COLO668 (cell line): ENCODE data around the gene MAD1L1.

Experiments used
- DNase-seq: peaks from one replicate; lab custom pipeline; 2025; ENCODE audit not compliant: unreplicated experiment; lab: John Stamatoyannopoulos, UW

The MAD1L1 gene

GRCh38 chr7:1909476-1909875, 323.3 kb downstream of the MAD1L1 start:
- DNase-seq: no peak

GRCh38 chr7:1908823-1909420, 323.8 kb downstream of the MAD1L1 start:
- DNase-seq: no peak

DNA sequence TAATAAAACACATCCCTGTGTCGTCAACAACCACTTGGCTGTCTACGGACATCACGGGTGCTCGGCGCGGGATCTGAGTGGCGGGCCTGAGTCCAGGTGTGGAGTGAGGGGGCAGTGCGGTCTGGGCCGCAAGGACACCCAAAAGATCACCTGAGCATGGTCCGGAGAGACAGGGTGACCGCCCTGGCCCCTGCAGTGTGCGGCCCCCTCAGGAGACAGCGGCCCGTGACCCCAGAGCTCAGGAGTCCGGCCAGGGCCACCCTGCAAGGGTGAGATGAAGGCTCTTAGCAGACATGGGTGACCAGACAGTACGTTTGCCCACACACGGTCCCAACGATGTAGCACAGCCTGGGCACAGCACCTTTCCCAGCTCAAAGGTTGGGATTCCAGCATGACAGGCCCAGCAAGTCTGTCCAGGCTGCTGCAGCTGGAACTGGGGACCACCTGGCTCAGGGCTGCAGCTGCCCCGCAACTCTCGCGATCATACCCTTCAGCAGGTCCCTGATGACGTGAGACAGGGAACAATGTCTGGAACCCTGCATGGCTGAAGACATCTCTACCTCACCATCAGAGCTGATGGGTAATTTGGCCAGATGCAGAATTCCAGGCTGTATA, 324.9 kb downstream of the MAD1L1 start:
- DNase-seq: no peak

- no peak for DNase-seq
These were observed 325.6 kb downstream of the MAD1L1 start for GRCh38 chr7:1906988-1907745.

DNA sequence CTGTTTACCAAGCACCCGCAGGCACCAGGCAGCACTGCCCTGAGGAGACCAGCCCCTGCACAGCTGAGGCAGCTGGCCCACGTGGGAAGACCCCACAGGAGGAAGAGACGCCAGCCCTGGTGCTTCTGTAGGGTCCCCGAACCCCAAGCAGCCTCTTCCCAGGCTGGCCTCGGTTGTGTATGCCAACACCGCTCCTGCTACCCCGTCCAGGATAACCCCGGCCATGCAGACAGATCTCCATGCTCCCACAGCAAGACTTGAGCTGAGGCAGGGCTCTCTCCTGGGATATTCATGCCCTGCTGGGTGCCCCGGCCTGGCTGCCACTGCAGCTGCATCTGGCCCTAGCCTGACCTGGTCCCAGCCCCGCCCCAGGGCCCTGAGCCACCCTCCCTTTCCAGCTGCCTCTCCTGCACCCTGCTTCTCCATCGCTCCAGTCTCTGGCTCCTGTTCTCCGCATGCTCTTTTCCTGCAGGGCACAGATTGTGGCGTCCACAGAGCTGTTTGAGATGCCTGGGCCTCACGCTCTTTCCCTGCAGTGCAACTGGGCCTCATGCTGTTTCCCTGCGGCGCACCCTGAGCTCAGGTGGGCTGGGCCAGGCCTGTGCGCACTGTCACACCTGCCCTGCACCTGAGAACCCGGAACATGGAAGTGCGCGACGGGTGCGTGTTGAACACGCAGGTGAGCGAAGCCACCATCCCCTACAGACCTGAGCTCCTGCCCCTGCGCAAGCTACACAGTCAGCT, 326.5 kb downstream of the MAD1L1 start:
- DNase-seq: no peak

- DNase-seq: no peak
These were observed 330.4 kb downstream of the MAD1L1 start for GRCh38 chr7:1902231-1902855.

- no peak for DNase-seq
These were observed 331.1 kb downstream of the MAD1L1 start for GRCh38 chr7:1901431-1902210.

GRCh38 chr7:1900847-1901246, 331.9 kb downstream of the MAD1L1 start:
- no peak for DNase-seq

GRCh38 chr7:1899951-1900762, 332.6 kb downstream of the MAD1L1 start:
- no peak for DNase-seq

DNA sequence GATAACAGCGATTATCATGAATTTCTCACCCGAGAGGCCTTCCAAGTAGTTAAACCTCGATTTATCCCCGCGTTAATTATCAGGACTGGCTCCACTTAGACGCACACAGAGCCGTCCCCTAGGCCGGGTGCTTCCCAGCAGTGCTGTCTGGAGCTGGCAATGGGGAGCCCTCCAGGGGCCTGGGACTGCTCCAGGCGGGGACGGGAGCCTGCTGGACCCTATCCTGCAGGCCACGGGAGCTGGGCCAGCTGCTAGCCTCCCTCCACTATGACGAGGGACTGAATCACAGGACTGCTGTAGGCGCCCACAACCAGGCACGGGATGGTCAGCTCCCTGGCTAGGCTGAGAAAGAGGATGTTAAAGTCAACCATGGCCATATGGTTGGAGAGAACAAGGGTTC, 333.5 kb downstream of the MAD1L1 start:
- no peak for DNase-seq

GRCh38 chr7:1898628-1899185, 334.0 kb downstream of the MAD1L1 start:
- DNase-seq: no peak

DNA sequence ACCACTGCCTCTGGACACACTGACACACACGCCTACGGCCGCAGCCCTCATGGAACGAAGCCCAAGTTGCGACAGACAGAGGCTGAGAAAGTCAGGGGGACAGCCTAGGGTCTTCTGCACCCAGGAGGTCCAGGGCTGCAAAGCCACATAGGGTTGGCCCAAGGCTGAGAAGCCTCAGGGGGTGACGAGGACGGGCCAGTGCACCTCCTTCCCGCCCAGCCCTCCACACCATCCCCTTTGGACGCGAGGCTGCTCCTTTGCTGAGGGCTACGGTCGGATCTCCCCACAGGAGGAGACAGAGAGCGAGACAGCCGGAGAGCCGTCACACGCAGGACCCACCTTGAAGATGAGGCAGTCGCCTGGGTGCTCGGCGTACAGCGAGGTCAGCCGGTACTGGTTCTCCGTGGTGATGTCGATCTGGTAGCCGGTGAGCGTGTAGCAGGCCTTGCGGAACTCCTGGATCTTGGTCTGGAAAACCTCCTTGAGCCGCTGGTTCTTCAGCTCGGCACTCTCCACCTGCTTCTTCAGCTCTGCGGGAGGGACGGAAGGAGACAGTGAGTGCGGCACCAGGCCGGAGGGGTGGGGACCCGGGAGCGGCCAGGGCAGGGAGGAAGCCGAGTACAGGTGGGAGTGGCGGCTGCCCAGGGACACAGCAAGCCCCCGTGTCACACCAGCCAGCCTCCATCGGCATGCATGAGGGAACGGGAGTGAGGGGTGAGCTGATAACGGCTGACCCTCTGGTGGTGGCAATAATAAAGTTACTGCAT, 334.7 kb downstream of the MAD1L1 start:
- no peak for DNase-seq

GRCh38 chr7:1897076-1897860, 335.5 kb downstream of the MAD1L1 start:
- DNase-seq: no peak

- no peak for DNase-seq
These were observed 336.9 kb downstream of the MAD1L1 start for GRCh38 chr7:1895664-1896515.

DNA sequence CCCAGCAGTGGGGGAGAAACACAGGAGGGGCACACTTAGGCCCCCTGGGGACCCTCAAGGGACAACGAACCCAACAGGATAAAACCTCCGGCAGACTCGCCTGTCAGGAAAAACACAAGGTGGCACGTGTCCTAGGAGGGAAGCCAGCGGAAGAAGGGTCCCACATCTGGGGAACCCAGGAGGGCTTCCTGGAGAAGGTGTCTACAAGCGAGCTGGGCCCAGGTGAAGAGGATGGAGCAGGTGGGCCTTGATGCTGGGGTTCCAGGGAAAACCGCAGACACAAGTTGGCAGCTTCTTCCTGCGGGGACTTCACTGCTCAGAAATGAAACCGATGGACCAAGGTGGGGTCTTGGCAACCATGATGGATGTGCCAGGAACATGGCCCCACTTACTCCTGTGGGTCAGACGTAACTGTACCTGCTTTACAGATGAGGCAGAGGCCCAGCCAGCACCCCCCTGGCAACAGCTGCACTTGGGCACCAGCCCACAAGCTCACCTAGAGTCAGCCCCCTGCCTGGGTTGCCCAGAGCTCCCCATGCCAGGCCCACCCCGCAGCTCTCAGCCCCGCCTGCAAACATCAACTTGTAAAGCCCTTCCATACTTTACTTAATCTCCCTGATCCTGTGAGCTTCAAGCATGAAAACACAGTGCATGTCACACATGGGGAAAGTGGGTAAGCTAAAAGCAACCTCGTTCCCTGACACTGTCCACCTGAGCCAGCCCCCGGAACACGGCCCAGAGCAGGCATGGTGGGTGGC, 337.7 kb downstream of the MAD1L1 start:
- no peak for DNase-seq

DNA sequence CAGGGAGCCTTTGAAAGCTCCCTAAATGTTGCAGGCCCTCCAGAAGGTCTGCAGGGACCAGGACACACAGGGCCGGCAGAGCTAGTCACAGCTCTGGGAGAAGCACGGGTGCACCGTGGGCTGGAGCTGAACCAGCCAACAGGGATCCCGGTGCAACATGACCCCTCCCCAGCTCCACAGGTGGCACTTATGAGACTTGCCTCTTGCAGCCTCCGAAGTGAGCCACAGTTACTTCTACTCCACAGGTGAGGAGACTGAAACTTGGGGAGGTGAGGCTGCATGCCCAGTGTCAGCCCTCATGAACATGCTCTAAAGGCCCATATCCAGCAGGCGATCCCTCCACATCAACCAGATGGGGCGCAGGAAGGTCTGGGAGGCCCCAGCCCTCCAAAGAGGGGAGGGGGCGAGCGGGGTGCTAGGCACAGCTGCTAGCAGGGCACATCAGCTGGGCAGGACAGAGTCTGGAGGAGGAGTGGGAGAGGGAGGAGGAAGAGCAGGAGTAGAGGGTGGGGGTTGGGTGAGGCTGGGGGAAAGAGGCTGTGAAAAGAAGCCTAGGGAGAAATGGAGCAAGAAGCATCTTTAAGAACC, 338.3 kb downstream of the MAD1L1 start:
- DNase-seq: no peak
